CD4-positive, alpha-beta T cell treated with Interleukin-17A for 4 hours (primary cell): Measurements from ENCODE around the gene CTDSP1.

ENCODE experiments used
- DNase-seq: peaks from one replicate; pipeline ENCODE4 v3.0.0-alpha.2; 2020; ENCODE audit warnings: mixed read lengths

The CTDSP1 gene

GRCh38 chr2:218427741-218428140 is 28.1 kb downstream of the CTDSP1 start:
- no peak for DNase-seq

GRCh38 chr2:218428846-218429558 is 29.3 kb downstream of the CTDSP1 start:
- DNase-seq = no peak

- no peak for DNase-seq
Measured at GRCh38 chr2:218429911-218430692, 30.4 kb downstream of the CTDSP1 start.

GRCh38 chr2:218430721-218431120 is 31.1 kb downstream of the CTDSP1 start:
- DNase-seq = no peak

- no peak for DNase-seq
Measured at GRCh38 chr2:218431878-218432277, 32.2 kb downstream of the CTDSP1 start.

GRCh38 chr2:218432676-218433365 is 33.2 kb downstream of the CTDSP1 start:
- DNase-seq = no peak

GRCh38 chr2:218434456-218434855 is 34.8 kb downstream of the CTDSP1 start:
- no peak for DNase-seq

GRCh38 chr2:218435003-218435982 is 35.6 kb downstream of the CTDSP1 start:
- no peak for DNase-seq

GRCh38 chr2:218436992-218437391 is 37.3 kb downstream of the CTDSP1 start:
- no peak for DNase-seq

GRCh38 chr2:218437969-218438368 is 38.3 kb downstream of the CTDSP1 start:
- DNase-seq = no peak

- no peak for DNase-seq
Measured at GRCh38 chr2:218438596-218438995, 38.9 kb downstream of the CTDSP1 start.

GRCh38 chr2:218444692-218445357 is 45.2 kb downstream of the CTDSP1 start:
- no peak for DNase-seq

- DNase-seq = no peak
Measured at GRCh38 chr2:218445602-218446001, 45.9 kb downstream of the CTDSP1 start.

GRCh38 chr2:218446547-218446946 is 46.9 kb downstream of the CTDSP1 start:
- DNase-seq = no peak

GRCh38 chr2:218447072-218447471 is 47.4 kb downstream of the CTDSP1 start:
- no peak for DNase-seq

GRCh38 chr2:218448934-218449333 is 49.3 kb downstream of the CTDSP1 start:
- DNase-seq = no peak

- no peak for DNase-seq
Measured at GRCh38 chr2:218452079-218452478, 52.4 kb downstream of the CTDSP1 start.
